ENCODE data around the gene SAMD10. TPM values are rescaled to one million over a fixed set of nuclear protein-coding genes. Genes with fewer than 3 reads are reported as not detected.

The SAMD10 gene
- total RNA-seq, 4 donors from 2014 or later: 5.9 to 86.2 (median 19.4) TPM

DNA sequence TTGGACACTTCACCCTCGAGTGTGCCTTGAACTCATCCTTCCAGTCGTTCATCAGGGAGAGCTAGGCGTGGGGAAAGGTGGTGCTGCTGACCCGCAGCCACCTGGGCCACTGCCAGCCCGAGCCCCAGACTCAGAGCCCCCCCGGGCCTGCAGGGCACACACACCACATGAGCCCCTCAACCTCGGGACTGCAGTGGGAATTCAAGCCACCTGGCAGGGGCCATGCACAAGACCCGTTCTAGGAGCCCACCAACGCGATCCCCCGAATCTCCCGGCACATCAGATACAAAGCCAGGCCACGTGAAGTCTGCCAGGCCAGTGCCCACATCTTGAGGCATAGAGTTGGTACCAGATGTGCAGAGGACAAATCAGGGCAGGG lies 12.5 kb downstream of the SAMD10 start:
- WGBS, 2 donors (ENCODE audit: low coverage in 1 of 2): 88 to 91% methylated on average over 6 to 13 of the region's 13 CpGs
- Histone ChIP-seq H3K27me3 (peaks cover 13% of the 10 kb centered on the region), H3K36me3 (no peaks in the 10 kb centered on the region), H3K4me1 (peaks cover 8 to 16% (median 11%) of the 10 kb centered on the region in 4 donors), H3K27ac (no peak overlapping the region), H3K9me3 (no peaks in the 10 kb centered on the region), H3K4me3 (no peak overlapping the region)
- intact Hi-C loops (cut with DNase I; ENCODE audit: low total_unique reads) (no loop called here), in situ Hi-C loops (cut with MboI; ENCODE audit: low pct_ligation_motif_present in 1 of 4, low pct_unique_long_range_greater_than_20kb in 1 of 4, low sequenced_read_pairs in 3 of 4) (no loop called here)
- TF ChIP-seq, protein P1, sequence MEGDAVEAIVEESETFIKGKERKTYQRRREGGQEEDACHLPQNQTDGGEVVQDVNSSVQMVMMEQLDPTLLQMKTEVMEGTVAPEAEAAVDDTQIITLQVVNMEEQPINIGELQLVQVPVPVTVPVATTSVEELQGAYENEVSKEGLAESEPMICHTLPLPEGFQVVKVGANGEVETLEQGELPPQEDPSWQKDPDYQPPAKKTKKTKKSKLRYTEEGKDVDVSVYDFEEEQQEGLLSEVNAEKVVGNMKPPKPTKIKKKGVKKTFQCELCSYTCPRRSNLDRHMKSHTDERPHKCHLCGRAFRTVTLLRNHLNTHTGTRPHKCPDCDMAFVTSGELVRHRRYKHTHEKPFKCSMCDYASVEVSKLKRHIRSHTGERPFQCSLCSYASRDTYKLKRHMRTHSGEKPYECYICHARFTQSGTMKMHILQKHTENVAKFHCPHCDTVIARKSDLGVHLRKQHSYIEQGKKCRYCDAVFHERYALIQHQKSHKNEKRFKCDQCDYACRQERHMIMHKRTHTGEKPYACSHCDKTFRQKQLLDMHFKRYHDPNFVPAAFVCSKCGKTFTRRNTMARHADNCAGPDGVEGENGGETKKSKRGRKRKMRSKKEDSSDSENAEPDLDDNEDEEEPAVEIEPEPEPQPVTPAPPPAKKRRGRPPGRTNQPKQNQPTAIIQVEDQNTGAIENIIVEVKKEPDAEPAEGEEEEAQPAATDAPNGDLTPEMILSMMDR (IDR thresholded peaks at IDR 0.05): no peak
- TF ChIP-seq POLR2A (IDR thresholded peaks at IDR 0.05) (no peak), POLR2AphosphoS5 (IDR thresholded peaks at IDR 0.05) (no peak)
- DNase-seq: no peak

DNA sequence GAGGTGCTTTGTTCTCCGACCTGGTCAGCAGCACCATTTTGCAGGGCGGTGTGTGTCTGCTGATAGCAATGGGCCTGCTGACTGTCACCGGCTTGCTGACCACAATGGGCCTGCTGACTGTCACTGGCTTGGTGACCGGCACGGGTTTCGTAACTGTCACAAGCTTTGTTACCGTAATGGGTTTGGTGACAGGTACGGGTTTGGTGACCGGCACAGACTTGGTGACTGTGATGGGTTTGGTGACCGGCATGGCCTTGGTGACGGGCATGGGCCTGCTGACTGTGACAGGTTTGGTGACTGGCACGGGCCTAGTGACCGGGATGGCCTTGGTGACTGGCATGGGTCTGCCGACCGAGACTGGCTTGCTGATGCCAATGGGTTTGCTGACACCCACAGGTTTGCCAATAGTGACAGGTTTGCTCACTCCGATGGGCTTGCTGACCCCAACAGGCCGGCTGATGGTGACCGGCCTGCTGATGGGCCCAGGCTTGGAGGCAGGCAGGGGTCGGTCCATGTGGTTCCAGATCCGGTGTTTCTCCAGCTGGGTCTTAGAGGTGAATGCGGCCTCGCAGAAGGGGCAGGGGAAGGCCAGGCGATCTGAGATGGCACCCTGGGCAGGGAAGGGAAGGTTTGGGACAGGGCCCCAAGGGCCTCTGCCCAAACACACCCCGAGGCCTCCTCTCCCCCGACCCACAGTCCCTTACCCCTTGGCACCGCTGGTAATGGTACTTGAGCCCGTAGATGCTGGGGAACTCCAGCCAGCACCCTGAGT lies 13.1 kb downstream of the SAMD10 start:
- no peak for DNase-seq
- 94% methylated on average over 27 of the region's 27 CpGs; no CpG with 5 or more reads in 1 of the 2 donors for WGBS, 2 donors (ENCODE audit: low coverage in 1 of 2)
- intact Hi-C loops (cut with DNase I; ENCODE audit: low total_unique reads): no loop called here

DNA sequence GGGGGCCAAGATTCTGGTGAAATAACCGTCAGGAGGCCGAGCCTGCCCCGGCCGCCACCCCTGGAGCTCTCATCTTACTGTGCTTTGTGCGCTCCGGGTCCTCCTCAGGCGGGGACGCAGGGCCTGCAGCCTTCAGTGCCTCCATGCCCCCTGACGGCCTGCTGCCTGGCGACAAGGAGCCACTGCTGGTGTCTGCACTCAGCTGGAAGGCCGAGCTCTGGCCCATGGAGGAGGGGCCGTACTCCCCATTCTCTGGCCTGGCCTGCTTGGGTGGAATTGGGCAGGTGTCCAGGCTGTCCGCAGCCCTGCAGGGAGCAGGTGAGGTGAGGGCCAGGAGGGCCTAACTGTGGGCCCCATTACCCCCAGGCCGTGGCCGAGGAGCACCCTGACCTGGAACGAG lies 15.0 kb downstream of the SAMD10 start:
- in situ Hi-C loops (cut with MboI; ENCODE audit: low pct_ligation_motif_present in 1 of 4, low pct_unique_long_range_greater_than_20kb in 1 of 4, low sequenced_read_pairs in 3 of 4) (no loop called here), intact Hi-C loops (cut with DNase I; ENCODE audit: low total_unique reads) (no loop called here)
- Histone ChIP-seq H3K27ac (no peak overlapping the region), H3K9me3 (no peaks in the 10 kb centered on the region), H3K4me3 (no peak overlapping the region), H3K27me3 (peaks cover 5% of the 10 kb centered on the region), H3K36me3 (no peaks in the 10 kb centered on the region), H3K4me1 (peaks cover 8 to 10% (median 9%) of the 10 kb centered on the region in 4 donors)
- no peak for DNase-seq
- 91% methylated on average over 16 of the region's 16 CpGs; no CpG with 5 or more reads in 1 of the 2 donors for WGBS, 2 donors (ENCODE audit: low coverage in 1 of 2)
- TF ChIP-seq EP300 (IDR thresholded peaks at IDR 0.05; ENCODE audit: low read depth) (no peak), POLR2AphosphoS5 (IDR thresholded peaks at IDR 0.05) (no peak), POLR2A (IDR thresholded peaks at IDR 0.05) (no peak)

More for the DNA sequence above, 13.1 kb downstream of the SAMD10 start:
- Histone ChIP-seq H3K27me3 (peaks cover 13% of the 10 kb centered on the region), H3K27ac (no peak overlapping the region), H3K4me1 (peaks cover 8 to 16% (median 11%) of the 10 kb centered on the region in 4 donors), H3K36me3 (no peaks in the 10 kb centered on the region), H3K9me3 (no peaks in the 10 kb centered on the region), H3K4me3 (no peak overlapping the region)
- TF ChIP-seq POLR2A (IDR thresholded peaks at IDR 0.05): no peak
- TF ChIP-seq, protein P1 (IDR thresholded peaks at IDR 0.05): no peak
- in situ Hi-C loops (cut with MboI; ENCODE audit: low pct_ligation_motif_present in 1 of 4, low pct_unique_long_range_greater_than_20kb in 1 of 4, low sequenced_read_pairs in 3 of 4): no loop called here

DNA sequence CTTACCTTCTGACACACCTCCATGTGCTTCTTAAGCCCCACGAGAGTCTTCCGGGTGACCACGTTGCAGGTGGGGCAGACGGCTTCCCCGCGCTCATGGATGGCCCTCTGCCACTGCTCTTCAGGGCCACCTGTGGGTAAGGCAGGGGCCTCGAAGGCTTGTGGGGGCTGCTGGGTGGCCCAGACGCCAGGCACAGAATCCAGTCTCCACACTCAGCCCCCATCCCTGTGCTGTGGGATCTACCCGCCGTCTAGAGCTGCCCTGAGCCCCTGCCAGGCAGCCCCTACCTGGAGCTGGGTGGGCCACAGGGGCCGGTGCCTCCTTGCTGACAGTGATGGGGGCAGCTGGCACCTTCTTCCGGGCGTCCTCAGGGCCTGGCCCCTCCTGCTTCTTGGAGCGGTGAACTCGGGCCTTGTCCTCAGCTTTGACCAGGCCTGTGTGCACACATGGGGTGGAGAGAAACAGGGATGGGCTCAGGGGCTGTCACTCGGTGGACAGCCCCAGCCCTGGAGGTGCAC lies 15.6 kb downstream of the SAMD10 start:
- no peak for TF ChIP-seq POLR2A (IDR thresholded peaks at IDR 0.05)
- no peak for TF ChIP-seq EP300 (IDR thresholded peaks at IDR 0.05; ENCODE audit: low read depth)
- TF ChIP-seq, protein P1 (IDR thresholded peaks at IDR 0.05): no peak
- TF ChIP-seq POLR2AphosphoS5 (IDR thresholded peaks at IDR 0.05): no peak
- Histone ChIP-seq H3K9me3 (no peaks in the 10 kb centered on the region), H3K36me3 (no peaks in the 10 kb centered on the region), H3K4me1 (peaks cover 5 to 6% (median 6%) of the 10 kb centered on the region in 4 donors), H3K27ac (no peak overlapping the region), H3K4me3 (no peak overlapping the region), H3K27me3 (peaks cover under 1% of the 10 kb centered on the region)
- in situ Hi-C loops (cut with MboI; ENCODE audit: low pct_ligation_motif_present in 1 of 4, low pct_unique_long_range_greater_than_20kb in 1 of 4, low sequenced_read_pairs in 3 of 4): no loop called here
- no peak for DNase-seq
- WGBS, 2 donors (ENCODE audit: low coverage in 1 of 2): 92 to 100% methylated on average over 1 to 12 of the region's 16 CpGs
- intact Hi-C loops (cut with DNase I; ENCODE audit: low total_unique reads): no loop called here

All from transverse colon (tissue), 4 donors.